ENCODE measurements around the gene UQCRH.

- TF ChIP-seq HDAC2 (IDR thresholded peaks at IDR 0.05; ENCODE audit: borderline replicate concordance in 1 of 2, low read depth in 2 of 2, low read length in 2 of 2) = no peak
- no peak for TF ChIP-seq ATF3 (IDR thresholded peaks at IDR 0.05; ENCODE audit: insufficient read depth, low read depth, low read length)
- no peak for TF ChIP-seq CTCF (IDR thresholded peaks at IDR 0.05; ENCODE audit: control extremely low read depth in 1 of 3, insufficient read depth in 1 of 3, low read depth in 1 of 3, low read length in 3 of 3)
- no peak for TF ChIP-seq ZNF274 (IDR thresholded peaks at IDR 0.05; ENCODE audit: borderline replicate concordance, extremely low read depth, low read length)
- no peak for TF ChIP-seq SIN3A (conservative IDR thresholded peaks at IDR 0.05 in 1 of 2, IDR thresholded peaks at IDR 0.05 in 1 of 2; ENCODE audit: low read depth in 1 of 2, low read length in 2 of 2)
- TF ChIP-seq, protein P1, sequence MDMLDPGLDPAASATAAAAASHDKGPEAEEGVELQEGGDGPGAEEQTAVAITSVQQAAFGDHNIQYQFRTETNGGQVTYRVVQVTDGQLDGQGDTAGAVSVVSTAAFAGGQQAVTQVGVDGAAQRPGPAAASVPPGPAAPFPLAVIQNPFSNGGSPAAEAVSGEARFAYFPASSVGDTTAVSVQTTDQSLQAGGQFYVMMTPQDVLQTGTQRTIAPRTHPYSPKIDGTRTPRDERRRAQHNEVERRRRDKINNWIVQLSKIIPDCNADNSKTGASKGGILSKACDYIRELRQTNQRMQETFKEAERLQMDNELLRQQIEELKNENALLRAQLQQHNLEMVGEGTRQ (IDR thresholded peaks at IDR 0.05; ENCODE audit: low read length) = no peak
- no peak for TF ChIP-seq RAD21 (IDR thresholded peaks at IDR 0.05 in 1 of 2, conservative IDR thresholded peaks at IDR 0.05 in 1 of 2; ENCODE audit: low read depth in 2 of 2, low read length in 2 of 2)
- TF ChIP-seq E2F6 (IDR thresholded peaks at IDR 0.05) = no peak
- TF ChIP-seq KDM1A (IDR thresholded peaks at IDR 0.05; ENCODE audit: borderline replicate concordance, low read length) = no peak
- no peak for TF ChIP-seq CEBPB (IDR thresholded peaks at IDR 0.05; ENCODE audit: low read depth, low read length)
These were observed 2.7 kb upstream of the UQCRH start for GRCh38 chr1:46300673-46301405.
